HepG2 (cell line): ENCODE measurements around the gene MDH1. TPM values are rescaled to one million over a fixed set of nuclear protein-coding genes. Genes with fewer than 3 reads are reported as not detected.

ENCODE experiments used
- ARNTL ChIP-seq: sonication (generic); formaldehyde crosslinking; IDR thresholded peaks from 2 replicates; pipeline ENCODE4 v1.4.0; 2020; ENCODE audit warnings: mild to moderate bottlenecking, missing genetic modification reagents
- BRCA1 ChIP-seq: sonication (generic); formaldehyde crosslinking; IDR thresholded peaks from 2 replicates; pipeline ENCODE4 v1.4.0; 2020; ENCODE audit warnings: missing genetic modification reagents
- CREB1 ChIP-seq, 2 experiments: fragments of 450-650 bp in 1 of 2; IDR thresholded peaks; 2 replicates each; pipeline ENCODE4 v1.6.1; 2016 to 2017; ENCODE audit warnings: control low read depth in 1 of 2, mild to moderate bottlenecking in 1 of 2, missing compliant biosample characterization in 1 of 2, missing genetic modification characterization in 1 of 2
- DMAP1 ChIP-seq: IDR thresholded peaks from 2 replicates; pipeline ENCODE4 v1.6.1; 2016
- GLI4 ChIP-seq: sonication (generic); formaldehyde crosslinking; IDR thresholded peaks from 2 replicates; pipeline ENCODE4 v1.5.1; 2020; ENCODE audit warnings: missing genetic modification reagents, mild to moderate bottlenecking, moderate library complexity, borderline replicate concordance
- KAT8 ChIP-seq: IDR thresholded peaks from 2 replicates; pipeline ENCODE4 v1.6.1; 2016; ENCODE audit warnings: missing genetic modification reagents, missing compliant biosample characterization
- MTF2 ChIP-seq: sonication (generic); formaldehyde crosslinking; IDR thresholded peaks from 2 replicates; pipeline ENCODE4 v1.5.0; 2020; ENCODE audit warnings: missing genetic modification reagents, borderline replicate concordance
- PLRG1 ChIP-seq: fragments of 450-650 bp; conservative IDR thresholded peaks from 2 replicates; pipeline ENCODE4 v1.6.1; 2016
- PTBP1 ChIP-seq: fragments of 200-400 bp; formaldehyde crosslinking; IDR thresholded peaks from 2 replicates; pipeline ENCODE4 v1.6.1; 2018; ENCODE audit warnings: low read length, low read depth; ENCODE audit not compliant: poor library complexity, severe bottlenecking
- RAD21 ChIP-seq: fragments of 450-650 bp; formaldehyde crosslinking; IDR thresholded peaks from 2 replicates; pipeline ENCODE4 v1.5.0; 2020; ENCODE audit warnings: mild to moderate bottlenecking
- SRY ChIP-seq: sonication (generic); formaldehyde crosslinking; IDR thresholded peaks from 2 replicates; pipeline ENCODE4 v1.8.0; 2022; ENCODE audit warnings: mild to moderate bottlenecking, missing genetic modification reagents
- SSRP1 ChIP-seq: IDR thresholded peaks from 2 replicates; pipeline ENCODE4 v1.6.1; 2016; ENCODE audit warnings: control low read depth
- ZBTB7A ChIP-seq: sonication (generic); formaldehyde crosslinking; IDR thresholded peaks from 2 replicates; pipeline ENCODE4 v1.8.0; 2022; ENCODE audit warnings: mild to moderate bottlenecking, missing genetic modification reagents
- ZNF274 ChIP-seq: sonication (generic); formaldehyde crosslinking; IDR thresholded peaks from 2 replicates; pipeline ENCODE4 v1.5.1; 2020; ENCODE audit warnings: mild to moderate bottlenecking, missing genetic modification reagents
- ZNF335 ChIP-seq: sonication (generic); formaldehyde crosslinking; IDR thresholded peaks from 2 replicates; pipeline ENCODE4 v1.4.0; 2020; ENCODE audit warnings: missing genetic modification reagents
- ZNF430 ChIP-seq: sonication (generic); formaldehyde crosslinking; IDR thresholded peaks from 2 replicates; pipeline ENCODE4 v1.9.0; 2021; ENCODE audit warnings: mild to moderate bottlenecking, missing genetic modification reagents
- ZNF713 ChIP-seq: sonication (generic); formaldehyde crosslinking; IDR thresholded peaks from 2 replicates; pipeline ENCODE4 v1.4.0; 2020; ENCODE audit warnings: mild to moderate bottlenecking, missing genetic modification reagents
- ZSCAN22 ChIP-seq: sonication (generic); formaldehyde crosslinking; IDR thresholded peaks from 2 replicates; pipeline ENCODE4 v1.4.0; 2020; ENCODE audit warnings: mild to moderate bottlenecking, missing genetic modification reagents
- polyA plus RNA-seq, 8 experiments: library from polyadenylated mRNA; depleted of rRNA in 3 of 8; stranded (reverse) in 7 of 8; unstranded in 1 of 8; fragments of >200 nt; fragmentation: Illumina TruSeq in 4 of 8; extraction: Trizol in 4 of 8; gene quantifications; 2 replicates each; pipeline versions ENCODE4 v1.2.1 to v1.2.3, GENCODE V29; 2011 to 2016; ENCODE audit warnings: low read depth in 4 of 8, missing spikeins in 1 of 8, mixed read lengths in 1 of 8; ENCODE audit not compliant: insufficient read depth in 1 of 8
- total RNA-seq, 5 experiments: library from RNA; depleted of rRNA; stranded (reverse); fragments of >200 nt; fragmentation: Illumina TruSeq; extraction: Trizol; gene quantifications; 2 replicates each; pipeline ENCODE4 v1.2.3, GENCODE V29; 2016; ENCODE audit warnings: low read depth in 1 of 5
- TF ChIP-seq, protein P1 (sequence below): sonication (generic); formaldehyde crosslinking; IDR thresholded peaks from 2 replicates; pipeline ENCODE4 v1.4.0; 2020; ENCODE audit warnings: missing genetic modification reagents
- TF ChIP-seq, protein P2 (sequence below): sonication (generic); formaldehyde crosslinking; IDR thresholded peaks from one replicate; pipeline ENCODE4 v1.5.1; 2020; ENCODE audit warnings: mild to moderate bottlenecking, missing genetic modification reagents; ENCODE audit errors: not compliant biosample characterization
- TF ChIP-seq, protein P3 (sequence below): sonication (generic); formaldehyde crosslinking; IDR thresholded peaks from 2 replicates; pipeline ENCODE4 v1.4.0; 2020; ENCODE audit warnings: mild to moderate bottlenecking, missing genetic modification reagents, borderline replicate concordance

The MDH1 gene
- total and polyA plus RNA-seq, 2 of the 13 experiments (the other 11 are each of a cell fraction or from before 2014, with no cell fraction given) = 293 to 415 TPM

DNA sequence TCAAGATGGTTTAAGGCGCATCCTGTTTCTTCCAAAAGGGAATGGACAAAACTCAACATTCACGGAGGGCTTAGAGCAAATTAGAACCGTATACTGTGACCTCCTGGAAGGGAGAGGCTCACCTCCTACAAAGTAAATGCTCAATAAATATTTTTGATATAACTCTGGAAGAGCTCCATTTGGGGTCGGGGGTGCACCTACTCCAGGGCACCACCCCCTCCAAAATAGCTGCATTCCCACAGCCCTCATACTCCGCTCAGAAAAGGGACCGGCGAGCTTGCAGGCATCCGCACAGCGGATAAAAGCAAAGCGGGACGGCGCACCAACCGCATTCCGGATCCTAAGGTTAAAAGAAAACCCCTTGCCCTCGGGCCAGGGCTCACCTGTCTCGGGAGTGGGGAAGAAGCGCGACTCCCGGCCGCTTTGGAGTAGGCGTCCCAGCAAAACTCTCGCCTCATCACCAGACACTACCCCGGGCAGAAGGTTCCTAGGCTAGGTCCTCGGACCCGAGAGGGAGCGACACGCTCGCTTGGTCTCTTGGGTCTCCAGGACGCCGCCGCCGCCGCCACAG, 864 bp upstream of the MDH1 start (continued):
- no peak for TF ChIP-seq ZSCAN22 (CRISPR knock-in tag)
- no peak for TF ChIP-seq MTF2
- no peak for TF ChIP-seq ZNF713 (CRISPR knock-in tag)
- TF ChIP-seq ZNF430 (CRISPR knock-in tag) = no peak
- TF ChIP-seq, protein P1, sequence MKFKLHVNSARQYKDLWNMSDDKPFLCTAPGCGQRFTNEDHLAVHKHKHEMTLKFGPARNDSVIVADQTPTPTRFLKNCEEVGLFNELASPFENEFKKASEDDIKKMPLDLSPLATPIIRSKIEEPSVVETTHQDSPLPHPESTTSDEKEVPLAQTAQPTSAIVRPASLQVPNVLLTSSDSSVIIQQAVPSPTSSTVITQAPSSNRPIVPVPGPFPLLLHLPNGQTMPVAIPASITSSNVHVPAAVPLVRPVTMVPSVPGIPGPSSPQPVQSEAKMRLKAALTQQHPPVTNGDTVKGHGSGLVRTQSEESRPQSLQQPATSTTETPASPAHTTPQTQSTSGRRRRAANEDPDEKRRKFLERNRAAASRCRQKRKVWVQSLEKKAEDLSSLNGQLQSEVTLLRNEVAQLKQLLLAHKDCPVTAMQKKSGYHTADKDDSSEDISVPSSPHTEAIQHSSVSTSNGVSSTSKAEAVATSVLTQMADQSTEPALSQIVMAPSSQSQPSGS = no peak
- TF ChIP-seq ARNTL = no peak
- TF ChIP-seq, protein P2, sequence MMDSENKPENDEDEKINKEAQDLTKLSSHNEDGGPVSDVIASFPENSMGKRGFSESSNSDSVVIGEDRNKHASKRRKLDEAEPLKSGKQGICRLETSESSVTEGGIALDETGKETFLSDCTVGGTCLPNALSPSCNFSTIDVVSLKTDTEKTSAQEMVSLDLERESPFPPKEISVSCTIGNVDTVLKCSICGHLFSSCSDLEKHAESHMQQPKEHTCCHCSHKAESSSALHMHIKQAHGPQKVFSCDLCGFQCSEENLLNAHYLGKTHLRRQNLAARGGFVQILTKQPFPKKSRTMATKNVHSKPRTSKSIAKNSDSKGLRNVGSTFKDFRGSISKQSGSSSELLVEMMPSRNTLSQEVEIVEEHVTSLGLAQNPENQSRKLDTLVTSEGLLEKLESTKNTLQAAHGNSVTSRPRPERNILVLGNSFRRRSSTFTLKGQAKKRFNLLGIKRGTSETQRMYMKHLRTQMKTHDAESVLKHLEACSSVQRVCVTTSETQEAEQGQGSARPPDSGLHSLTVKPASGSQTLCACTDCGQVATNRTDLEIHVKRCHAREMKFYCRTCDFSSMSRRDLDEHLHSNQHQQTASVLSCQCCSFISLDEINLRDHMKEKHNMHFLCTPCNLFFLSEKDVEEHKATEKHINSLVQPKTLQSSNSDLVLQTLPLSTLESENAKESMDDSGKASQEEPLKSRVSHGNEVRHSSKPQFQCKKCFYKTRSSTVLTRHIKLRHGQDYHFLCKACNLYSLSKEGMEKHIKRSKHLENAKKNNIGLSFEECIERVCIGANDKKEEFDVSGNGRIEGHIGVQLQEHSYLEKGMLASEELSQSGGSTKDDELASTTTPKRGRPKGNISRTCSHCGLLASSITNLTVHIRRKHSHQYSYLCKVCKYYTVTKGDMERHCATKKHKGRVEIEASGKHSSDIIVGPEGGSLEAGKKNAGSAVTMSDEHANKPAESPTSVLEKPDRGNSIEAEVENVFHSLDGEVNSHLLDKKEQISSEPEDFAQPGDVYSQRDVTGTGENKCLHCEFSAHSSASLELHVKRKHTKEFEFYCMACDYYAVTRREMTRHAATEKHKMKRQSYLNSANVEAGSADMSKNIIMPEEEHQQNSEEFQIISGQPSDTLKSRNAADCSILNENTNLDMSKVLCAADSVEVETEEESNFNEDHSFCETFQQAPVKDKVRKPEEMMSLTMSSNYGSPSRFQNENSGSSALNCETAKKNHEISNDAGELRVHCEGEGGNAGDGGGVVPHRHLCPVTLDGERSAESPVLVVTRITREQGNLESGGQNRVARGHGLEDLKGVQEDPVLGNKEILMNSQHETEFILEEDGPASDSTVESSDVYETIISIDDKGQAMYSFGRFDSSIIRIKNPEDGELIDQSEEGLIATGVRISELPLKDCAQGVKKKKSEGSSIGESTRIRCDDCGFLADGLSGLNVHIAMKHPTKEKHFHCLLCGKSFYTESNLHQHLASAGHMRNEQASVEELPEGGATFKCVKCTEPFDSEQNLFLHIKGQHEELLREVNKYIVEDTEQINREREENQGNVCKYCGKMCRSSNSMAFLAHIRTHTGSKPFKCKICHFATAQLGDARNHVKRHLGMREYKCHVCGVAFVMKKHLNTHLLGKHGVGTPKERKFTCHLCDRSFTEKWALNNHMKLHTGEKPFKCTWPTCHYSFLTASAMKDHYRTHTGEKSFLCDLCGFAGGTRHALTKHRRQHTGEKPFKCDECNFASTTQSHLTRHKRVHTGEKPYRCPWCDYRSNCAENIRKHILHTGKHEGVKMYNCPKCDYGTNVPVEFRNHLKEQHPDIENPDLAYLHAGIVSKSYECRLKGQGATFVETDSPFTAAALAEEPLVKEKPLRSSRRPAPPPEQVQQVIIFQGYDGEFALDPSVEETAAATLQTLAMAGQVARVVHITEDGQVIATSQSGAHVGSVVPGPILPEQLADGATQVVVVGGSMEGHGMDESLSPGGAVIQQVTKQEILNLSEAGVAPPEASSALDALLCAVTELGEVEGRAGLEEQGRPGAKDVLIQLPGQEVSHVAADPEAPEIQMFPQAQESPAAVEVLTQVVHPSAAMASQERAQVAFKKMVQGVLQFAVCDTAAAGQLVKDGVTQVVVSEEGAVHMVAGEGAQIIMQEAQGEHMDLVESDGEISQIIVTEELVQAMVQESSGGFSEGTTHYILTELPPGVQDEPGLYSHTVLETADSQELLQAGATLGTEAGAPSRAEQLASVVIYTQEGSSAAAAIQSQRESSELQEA (CRISPR knock-in tag) = peak; percentile 19
- peak; percentile 52; the same call in 1 of the 2 replicates for TF ChIP-seq ZNF274 (CRISPR knock-in tag)
- TF ChIP-seq PLRG1 = no peak
- no peak for TF ChIP-seq SSRP1 (CRISPR knock-in tag)
- TF ChIP-seq ZBTB7A (CRISPR knock-in tag) = 0 out of 2 replicates have a peak, but pooled peaks have one; percentile 51
- TF ChIP-seq CREB1 (IDR thresholded peaks at IDR 0.05) = no peak
- TF ChIP-seq CREB1 (CRISPR knock-in tag; IDR thresholded peaks at IDR 0.05) = no peak
- no peak for TF ChIP-seq ZNF335 (CRISPR knock-in tag)
- no peak for TF ChIP-seq DMAP1 (CRISPR knock-in tag)
- no peak for TF ChIP-seq PTBP1
- peak; percentile 58; the same call in 1 of the 2 replicates for TF ChIP-seq GLI4 (CRISPR knock-in tag)
- no peak for TF ChIP-seq KAT8 (CRISPR knock-in tag)
- no peak for TF ChIP-seq BRCA1 (CRISPR knock-in tag)
- peak; percentile 26; the same call in 1 of the 2 replicates for TF ChIP-seq RAD21 (CRISPR knock-in tag)
- no peak for TF ChIP-seq SRY (CRISPR knock-in tag)
- TF ChIP-seq, protein P3, sequence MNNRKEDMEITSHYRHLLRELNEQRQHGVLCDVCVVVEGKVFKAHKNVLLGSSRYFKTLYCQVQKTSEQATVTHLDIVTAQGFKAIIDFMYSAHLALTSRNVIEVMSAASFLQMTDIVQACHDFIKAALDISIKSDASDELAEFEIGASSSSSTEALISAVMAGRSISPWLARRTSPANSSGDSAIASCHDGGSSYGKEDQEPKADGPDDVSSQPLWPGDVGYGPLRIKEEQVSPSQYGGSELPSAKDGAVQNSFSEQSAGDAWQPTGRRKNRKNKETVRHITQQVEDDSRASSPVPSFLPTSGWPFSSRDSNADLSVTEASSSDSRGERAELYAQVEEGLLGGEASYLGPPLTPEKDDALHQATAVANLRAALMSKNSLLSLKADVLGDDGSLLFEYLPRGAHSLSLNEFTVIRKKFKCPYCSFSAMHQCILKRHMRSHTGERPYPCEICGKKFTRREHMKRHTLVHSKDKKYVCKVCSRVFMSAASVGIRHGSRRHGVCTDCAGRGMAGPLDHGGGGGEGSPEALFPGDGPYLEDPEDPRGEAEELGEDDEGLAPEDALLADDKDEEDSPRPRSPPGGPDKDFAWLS (CRISPR knock-in tag) = no peak
